ENCODE measurements around the gene APOL6.

DNA sequence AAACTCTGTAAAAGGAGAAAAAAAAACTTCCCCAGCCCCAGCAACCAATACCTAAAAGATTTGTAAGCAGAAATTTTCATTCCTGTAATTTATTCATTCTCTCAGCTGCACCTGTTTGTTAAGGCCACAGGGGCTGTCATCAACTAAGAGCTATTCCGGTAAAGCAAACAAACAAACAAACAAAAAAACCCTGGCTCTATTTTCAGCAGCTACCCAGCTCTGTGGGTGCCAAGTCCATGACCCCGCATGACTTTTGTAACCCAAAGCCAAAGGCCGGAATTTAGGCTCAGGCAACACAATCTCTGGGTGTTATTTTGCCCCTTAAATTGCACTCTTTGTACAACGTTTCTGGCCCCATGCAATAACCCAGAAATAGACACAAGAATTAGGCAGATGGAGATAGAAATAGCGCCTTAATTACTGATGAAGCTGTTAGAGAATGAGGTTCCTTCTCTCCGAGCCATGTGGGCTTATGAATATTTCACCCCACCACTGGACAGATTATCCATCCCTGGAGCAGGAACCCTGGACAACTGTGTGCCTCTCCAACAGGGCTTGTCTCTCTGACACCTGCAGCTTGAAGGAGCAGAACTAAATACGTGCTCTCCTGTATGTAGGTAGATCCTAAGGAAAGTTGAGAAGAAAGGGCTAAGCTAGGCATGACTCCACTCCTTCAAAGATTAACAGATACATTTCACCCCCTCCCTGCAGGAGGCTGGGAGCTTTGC lies 29.4 kb downstream of the APOL6 start:
- no peak for TF ChIP-seq CTCF (IDR thresholded peaks at IDR 0.05)
- no peak for TF ChIP-seq POLR2A (IDR thresholded peaks at IDR 0.05)
- no peak for TF ChIP-seq POLR2AphosphoS5 (IDR thresholded peaks at IDR 0.05)
- no peak for TF ChIP-seq EP300 (IDR thresholded peaks at IDR 0.05; ENCODE audit: low read depth)
